Neural cell (in vitro differentiated cells): ENCODE measurements around the gene POLR1E. TPM values are rescaled to one million over a fixed set of nuclear protein-coding genes. Genes with fewer than 3 reads are reported as not detected.

Experiments
- H2AFZ ChIP-seq: fragments of 200-600, 300-800 bp; sonication (generic), shearing (Covaris generic); 2 replicates; pipeline ENCODE4 v1.6.0; 2014; ENCODE audit warnings: low read depth, mild to moderate bottlenecking, antibody characterized with exemption, low read length, moderate library complexity
- H3F3A ChIP-seq: fragments of 200-600 bp; shearing (Covaris generic); 2 replicates; pipeline ENCODE4 v1.6.1; 2016; ENCODE audit warnings: mild to moderate bottlenecking, moderate library complexity, mixed read lengths, antibody characterized with exemption, low read length; ENCODE audit not compliant: insufficient read depth, poor library complexity, severe bottlenecking
- H3K27ac ChIP-seq: fragments of 200-600, 300-800 bp; sonication (generic), shearing (Covaris generic); 2 replicates; pipeline ENCODE4 v1.5.1; 2014; ENCODE audit warnings: mild to moderate bottlenecking, low read length, moderate library complexity
- H3K27me3 ChIP-seq: fragments of 300-800, 200-600 bp; sonication (generic), shearing (Covaris generic); 2 replicates; pipeline ENCODE4 v1.6.0; 2014; ENCODE audit warnings: mild to moderate bottlenecking, low read depth, low read length, moderate library complexity; ENCODE audit not compliant: insufficient read depth
- H3K36me3 ChIP-seq: fragments of 300-800, 200-600 bp; sonication (generic), shearing (Covaris generic); 2 replicates; pipeline ENCODE4 v1.5.1; 2014; ENCODE audit warnings: mild to moderate bottlenecking, antibody characterized with exemption, low read length, moderate library complexity; ENCODE audit not compliant: insufficient read depth
- H3K4me2 ChIP-seq: fragments of 300-800, 200-600 bp; sonication (generic), shearing (Covaris generic); 2 replicates; pipeline ENCODE4 v1.6.0; 2014; ENCODE audit warnings: mild to moderate bottlenecking, low read length
- H3K4me3 ChIP-seq: fragments of 300-800, 200-600 bp; sonication (generic), shearing (Covaris generic); 2 replicates; pipeline ENCODE4 v1.5.1; 2014; ENCODE audit warnings: mild to moderate bottlenecking, low read length, moderate library complexity
- H3K79me2 ChIP-seq: fragments of 200-600 bp; shearing (Covaris generic); replicated peaks from 2 replicates; pipeline ENCODE4 v1.6.0; 2014; ENCODE audit warnings: mild to moderate bottlenecking, low read length, moderate library complexity; ENCODE audit not compliant: insufficient read depth
- H3K9ac ChIP-seq: fragments of 300-800, 200-600 bp; sonication (generic), shearing (Covaris generic); 2 replicates; pipeline ENCODE4 v1.6.1; 2016; ENCODE audit warnings: mild to moderate bottlenecking, low read length, mixed read lengths
- H3K9me2 ChIP-seq: fragments of 200-600 bp; shearing (Covaris generic); 2 replicates; pipeline ENCODE4 v1.6.1; 2016; ENCODE audit warnings: mild to moderate bottlenecking, low read length, mixed read lengths; ENCODE audit not compliant: insufficient read depth
- H3K9me3 ChIP-seq: fragments of 200-600, 300-800 bp; sonication (generic), shearing (Covaris generic); 2 replicates; pipeline ENCODE4 v1.6.1; 2016; ENCODE audit warnings: mild to moderate bottlenecking, mixed run types, low read length, moderate library complexity, mixed read lengths
- H4K20me1 ChIP-seq: fragments of 200-600 bp; shearing (Covaris generic); 2 replicates; pipeline ENCODE4 v1.6.1; 2016; ENCODE audit warnings: mild to moderate bottlenecking, mixed run types; ENCODE audit not compliant: insufficient read depth
- CTCF ChIP-seq: fragments of 450-650 bp; IDR thresholded peaks from 2 replicates; pipeline ENCODE4 v1.5.1; 2014; ENCODE audit warnings: antibody characterized with exemption, mild to moderate bottlenecking, moderate library complexity; ENCODE audit not compliant: poor library complexity, severe bottlenecking
- EP300 ChIP-seq: fragments of 450-650 bp; conservative IDR thresholded peaks from 2 replicates; pipeline ENCODE4 v1.6.1; 2014; ENCODE audit warnings: antibody characterized with exemption, mild to moderate bottlenecking, moderate library complexity; ENCODE audit not compliant: poor library complexity, severe bottlenecking
- EZH2 ChIP-seq: fragments of 200-600, 300-800 bp; shearing (Covaris generic), sonication (generic); IDR thresholded peaks from 2 replicates; pipeline ENCODE4 v1.6.1; 2014; ENCODE audit warnings: antibody characterized with exemption, low read length, borderline replicate concordance, mild to moderate bottlenecking; ENCODE audit not compliant: insufficient read depth, poor library complexity, severe bottlenecking
- MXI1 ChIP-seq: fragments of 450-650 bp; conservative IDR thresholded peaks from 2 replicates; pipeline ENCODE4 v1.6.1; 2014; ENCODE audit warnings: antibody characterized with exemption, mild to moderate bottlenecking; ENCODE audit not compliant: poor library complexity, severe bottlenecking
- POLR2AphosphoS5 ChIP-seq: IDR thresholded peaks from 2 replicates; pipeline ENCODE4 v1.6.1; 2012
- RAD21 ChIP-seq: fragments of 450-650 bp; conservative IDR thresholded peaks from 2 replicates; pipeline ENCODE4 v1.6.1; 2014; ENCODE audit warnings: antibody characterized with exemption, mild to moderate bottlenecking, moderate library complexity
- REST ChIP-seq: IDR thresholded peaks from 2 replicates; pipeline ENCODE4 v1.6.1; 2012; ENCODE audit warnings: borderline replicate concordance
- SMC3 ChIP-seq: fragments of 450-650 bp; conservative IDR thresholded peaks from 2 replicates; pipeline ENCODE4 v1.6.1; 2014; ENCODE audit warnings: antibody characterized with exemption, mild to moderate bottlenecking, moderate library complexity; ENCODE audit not compliant: poor library complexity
- TAF1 ChIP-seq: IDR thresholded peaks from 2 replicates; pipeline ENCODE4 v1.6.1; 2012; ENCODE audit warnings: low read depth
- polyA plus RNA-seq: library from polyadenylated mRNA; depleted of rRNA; stranded (reverse); fragments of >200 nt; gene quantifications from 2 replicates; pipeline ENCODE4 v1.2.3, GENCODE V29; 2014

Gene POLR1E
- polyA plus RNA-seq, 1 donor from 2014 or later: 19.1 TPM

- no peaks in the 10 kb centered on the region for H3K9me3 ChIP-seq
- H3K27me3 ChIP-seq: no peaks in the 10 kb centered on the region
- TF ChIP-seq TAF1: no peak
- TF ChIP-seq SMC3: no peak
- TF ChIP-seq RAD21: no peak
- no peak for TF ChIP-seq EZH2
- no peak for TF ChIP-seq EP300
- TF ChIP-seq CTCF: no peak
- no peak for TF ChIP-seq MXI1
- TF ChIP-seq REST: no peak
- TF ChIP-seq POLR2AphosphoS5: no peak
- no peak overlapping the region for H3K4me3 ChIP-seq
- H3K27ac ChIP-seq: no peak overlapping the region
- H3K9me2 ChIP-seq: no peaks in the 10 kb centered on the region
- no peak overlapping the region for H3K4me2 ChIP-seq
- no peaks in the 10 kb centered on the region for H4K20me1 ChIP-seq
- H3F3A ChIP-seq: no peaks in the 10 kb centered on the region
- no peak overlapping the region for H2AFZ ChIP-seq
- no peaks in the 10 kb centered on the region for H3K36me3 ChIP-seq
- H3K9ac ChIP-seq: no peak overlapping the region
- no peaks in the 10 kb centered on the region for H3K79me2 ChIP-seq
Observed at GRCh38 chr9:37539634-37540033, 53.9 kb downstream of the POLR1E start.

GRCh38 chr9:37540634-37541033, 54.9 kb downstream of the POLR1E start:
- no peaks in the 10 kb centered on the region for H3F3A ChIP-seq
- H3K4me2 ChIP-seq: no peak overlapping the region
- H3K9me2 ChIP-seq: no peaks in the 10 kb centered on the region
- no peak overlapping the region for H3K4me3 ChIP-seq
- TF ChIP-seq EP300: no peak
- TF ChIP-seq RAD21: no peak
- TF ChIP-seq TAF1: no peak
- TF ChIP-seq MXI1: no peak
- no peak for TF ChIP-seq REST
- no peak for TF ChIP-seq EZH2
- TF ChIP-seq SMC3: no peak
- no peaks in the 10 kb centered on the region for H4K20me1 ChIP-seq
- H2AFZ ChIP-seq: no peak overlapping the region
- no peaks in the 10 kb centered on the region for H3K36me3 ChIP-seq
- no peaks in the 10 kb centered on the region for H3K27me3 ChIP-seq
- H3K9ac ChIP-seq: no peak overlapping the region
- no peak overlapping the region for H3K27ac ChIP-seq
- H3K79me2 ChIP-seq: no peaks in the 10 kb centered on the region
- H3K9me3 ChIP-seq: no peaks in the 10 kb centered on the region
